SK-N-SH (cell line): ENCODE measurements around the gene CIC. TPM values are rescaled to one million over a fixed set of nuclear protein-coding genes. Genes with fewer than 3 reads are reported as not detected.

Experiments
- CTCF ChIA-PET: fragments of 300-600, 350-600 bp; formaldehyde crosslinking; extraction: SDS; loops from one replicate; lab custom pipeline; 2021; lab: Yijun Ruan, JAX
- POLR2A ChIA-PET: fragments of 350-600 bp; sonication (Branson Sonifier 250); formaldehyde crosslinking; extraction: SDS; loops from one replicate; lab custom pipeline; 2020; ENCODE audit warnings: antibody characterized with exemption, inconsistent platforms; lab: Yijun Ruan, JAX
- DNase-seq: peaks from one replicate; pipeline ENCODE4 v3.0.0; 2012
- H2AFZ ChIP-seq: fragments of 200-600 bp; sonication (generic); 2 replicates; pipeline ENCODE4 v1.8.1; 2016; ENCODE audit warnings: antibody characterized with exemption, mild to moderate bottlenecking, low read depth
- H3F3A ChIP-seq: fragments of 200-600 bp; sonication (generic); replicated peaks from 2 replicates; pipeline ENCODE3; 2016; ENCODE audit warnings: antibody characterized with exemption, mild to moderate bottlenecking; ENCODE audit not compliant: insufficient read depth
- H3K27ac ChIP-seq, 2 experiments: fragments of 200-500 bp in 1 of 2; fragments of 200-600 bp in 1 of 2; sonication (Bioruptor generic) in 1 of 2; sonication (generic), shearing (Covaris generic) in 1 of 2; 2 replicates each; pipeline versions ENCODE4 v1.5.1 to v1.6.1; 2014 to 2016; ENCODE audit warnings: low read depth in 2 of 2, inconsistent platforms in 1 of 2, low read length in 1 of 2, mild to moderate bottlenecking in 1 of 2, mixed read lengths in 1 of 2
- H3K27me3 ChIP-seq: fragments of 200-600 bp; sonication (generic), shearing (Covaris generic); 2 replicates; pipeline ENCODE4 v1.6.1; 2016; ENCODE audit warnings: mixed run types; ENCODE audit not compliant: insufficient read depth
- H3K36me3 ChIP-seq, 2 experiments: fragments of 200-500 bp in 1 of 2; fragments of 200-600 bp in 1 of 2; sonication (Bioruptor generic) in 1 of 2; sonication (generic) in 1 of 2; replicated peaks in 1 of 2; 2 replicates each; pipeline versions ENCODE3 to v1.5.1; 2014 to 2016; ENCODE audit warnings: low read length in 1 of 2, mild to moderate bottlenecking in 1 of 2; ENCODE audit not compliant: insufficient read depth in 2 of 2, control insufficient read depth in 1 of 2
- H3K4me1 ChIP-seq, 2 experiments: fragments of 200-500 bp in 1 of 2; fragments of 200-600 bp in 1 of 2; sonication (Bioruptor generic) in 1 of 2; sonication (generic), shearing (Covaris generic) in 1 of 2; 2 replicates each; pipeline versions ENCODE4 v1.5.1 to v1.6.1; 2014 to 2016; ENCODE audit warnings: low read depth in 1 of 2, low read length in 1 of 2, mixed run types in 1 of 2; ENCODE audit not compliant: insufficient read depth in 2 of 2, control insufficient read depth in 1 of 2
- H3K4me2 ChIP-seq: fragments of 200-600 bp; sonication (generic), shearing (Covaris generic); 2 replicates; pipeline ENCODE4 v1.6.1; 2017; ENCODE audit warnings: mixed run types
- H3K4me3 ChIP-seq, 2 experiments: fragments of 200-500 bp in 1 of 2; fragments of 200-600 bp in 1 of 2; sonication (Bioruptor generic) in 1 of 2; sonication (generic), shearing (Covaris generic) in 1 of 2; 2 replicates each; pipeline versions ENCODE4 v1.5.1 to v1.8.1; 2014 to 2016; ENCODE audit warnings: low read depth in 2 of 2, inconsistent platforms in 1 of 2, low read length in 1 of 2, mild to moderate bottlenecking in 1 of 2, mixed read lengths in 1 of 2, moderate library complexity in 1 of 2
- H3K79me2 ChIP-seq: fragments of 200-600 bp; sonication (generic); 2 replicates; pipeline ENCODE4 v1.8.1; 2017; ENCODE audit warnings: mild to moderate bottlenecking; ENCODE audit not compliant: insufficient read depth
- H3K9ac ChIP-seq: fragments of 200-600 bp; sonication (generic); 2 replicates; pipeline ENCODE4 v1.6.1; 2017; ENCODE audit warnings: mixed run types
- H3K9me2 ChIP-seq: fragments of 200-600 bp; sonication (generic); 2 replicates; pipeline ENCODE4 v1.6.1; 2017; ENCODE audit warnings: mixed run types
- H3K9me3 ChIP-seq: fragments of 200-600 bp; sonication (generic); 2 replicates; pipeline ENCODE4 v1.6.1; 2017; ENCODE audit warnings: mixed run types, mild to moderate bottlenecking, moderate library complexity
- H4K20me1 ChIP-seq: fragments of 200-600 bp; sonication (generic); 2 replicates; pipeline ENCODE4 v1.6.1; 2017; ENCODE audit warnings: mild to moderate bottlenecking, mixed run types; ENCODE audit not compliant: insufficient read depth
- CHD2 ChIP-seq: fragments of 150-350 bp; IDR thresholded peaks from 2 replicates; pipeline ENCODE4 v1.6.1; 2018; ENCODE audit warnings: low read length; ENCODE audit not compliant: partially characterized antibody
- CTCF ChIP-seq: fragments of 200-600 bp; sonication (generic); IDR thresholded peaks from 2 replicates; pipeline ENCODE4 v1.6.1; 2017; ENCODE audit warnings: antibody characterized with exemption, mild to moderate bottlenecking, moderate library complexity
- ELF1 ChIP-seq: IDR thresholded peaks from 2 replicates; pipeline ENCODE4 v1.4.0; 2012
- EP300 ChIP-seq, 2 experiments: IDR thresholded peaks; 2 replicates each; pipeline versions ENCODE4 v1.4.0 to v1.6.1; 2012; ENCODE audit warnings: borderline replicate concordance in 1 of 2, low read depth in 1 of 2, low read length in 1 of 2
- EZH2phosphoT487 ChIP-seq: fragments of 200-600 bp; sonication (generic); IDR thresholded peaks from 2 replicates; pipeline ENCODE4 v1.6.1; 2017; ENCODE audit warnings: low read depth, mixed run types, mild to moderate bottlenecking, antibody characterized with exemption, moderate library complexity, borderline replicate concordance
- FOSL2 ChIP-seq: IDR thresholded peaks from 2 replicates; pipeline ENCODE4 v1.4.0; 2012; ENCODE audit warnings: low read depth, mild to moderate bottlenecking, moderate library complexity, borderline replicate concordance
- FOXJ3 ChIP-seq: sonication (generic); formaldehyde crosslinking; IDR thresholded peaks from 2 replicates; pipeline ENCODE4 v1.5.1; 2020; ENCODE audit warnings: mild to moderate bottlenecking, missing genetic modification reagents
- FOXM1 ChIP-seq: IDR thresholded peaks from 2 replicates; pipeline ENCODE4 v1.4.0; 2012; ENCODE audit warnings: low read depth, mild to moderate bottlenecking
- GABPA ChIP-seq: IDR thresholded peaks from 2 replicates; pipeline ENCODE4 v1.4.0; 2012; ENCODE audit warnings: low read depth, mild to moderate bottlenecking
- MAX ChIP-seq: IDR thresholded peaks from 2 replicates; pipeline ENCODE4 v1.4.0; 2012; ENCODE audit warnings: low read depth
- MEF2A ChIP-seq: IDR thresholded peaks from 2 replicates; pipeline ENCODE4 v1.4.0; 2012; ENCODE audit warnings: low read depth, borderline replicate concordance
- MXI1 ChIP-seq: IDR thresholded peaks from 2 replicates; pipeline ENCODE4 v1.6.1; 2012; ENCODE audit warnings: mild to moderate bottlenecking, low read depth, low read length, improper control_type of control experiment
- PBX3 ChIP-seq: IDR thresholded peaks from 2 replicates; pipeline ENCODE4; 2012
- REST ChIP-seq: IDR thresholded peaks from 2 replicates; pipeline ENCODE4 v1.6.1; 2012; ENCODE audit warnings: mild to moderate bottlenecking, low read depth, low read length, moderate library complexity
- SIN3A ChIP-seq: IDR thresholded peaks from 2 replicates; pipeline ENCODE4 v1.6.1; 2012; ENCODE audit warnings: low read depth, mild to moderate bottlenecking, low read length, moderate library complexity, borderline replicate concordance
- SMC3 ChIP-seq: IDR thresholded peaks from 2 replicates; pipeline ENCODE4 v1.6.1; 2012; ENCODE audit warnings: low read depth, low read length, improper control_type of control experiment
- TCF12 ChIP-seq: IDR thresholded peaks from 2 replicates; pipeline ENCODE4 v1.4.0; 2012
- USF1 ChIP-seq: IDR thresholded peaks from 2 replicates; pipeline ENCODE4 v1.4.0; 2012; ENCODE audit warnings: low read depth, borderline replicate concordance
- USF2 ChIP-seq: fragments of 150-350 bp; IDR thresholded peaks from 2 replicates; pipeline ENCODE4 v1.6.1; 2017; ENCODE audit warnings: antibody characterized with exemption, low read length, low read depth, borderline replicate concordance
- ZBTB33 ChIP-seq: IDR thresholded peaks from 2 replicates; pipeline ENCODE4 v1.4.0; 2012; ENCODE audit warnings: low read depth, borderline replicate concordance
- WGBS: methylation state at CpG from one replicate; pipeline ENCODE4 v1.1.6; 2017; ENCODE audit warnings: low lambda C conversion rate; 5-methylcytosine and 5-hydroxymethylcytosine counted together
- polyA plus RNA-seq, 3 experiments: library from polyadenylated mRNA; depleted of rRNA; stranded (reverse); fragments of >200 nt; gene quantifications; 2 replicates each; pipeline ENCODE4 v1.2.3, GENCODE V29; 2012

The CIC gene
- polyA plus RNA-seq, 1 of the 3 experiments (the other 2 are of a cell fraction) = 16.9 TPM

- Histone ChIP-seq H4K20me1 (no peaks in the 10 kb centered on the region; the same call in 1 of the 2 replicates), H3K4me1 (peaks cover 9 to 28% of the 10 kb centered on the region in 2 experiments; a peak in 2 of 4 replicates), H3K9me2 (no peaks in the 10 kb centered on the region), H3K36me3 (peaks cover 0 to 13% of the 10 kb centered on the region in 2 experiments), H3K9me3 (no peaks in the 10 kb centered on the region), H3K79me2 (peaks cover 85% of the 10 kb centered on the region), H2AFZ (peak within 1 kb of the TSS; percentile 74; the same call in 1 of the 2 replicates), H3K4me2 (peak within 1 kb of the TSS; percentile 88), H3K27me3 (no peaks in the 10 kb centered on the region), H3K9ac (peak within 1 kb of the TSS; percentile 85), H3K4me3 (peak within 1 kb of the TSS; percentile 79), H3F3A (peaks cover 12% of the 10 kb centered on the region), H3K27ac (peak within 1 kb of the TSS; percentile 70 to 79)
- WGBS = 1% methylated on average over 48 of the region's 53 CpGs
- ChIA-PET POLR2A (interaction anchor here (1.0 to 1.6 kb wide), 3 partner anchors 9 to 19 kb away, joined by 3 to 7 read pairs (median 3); no protein-coding TSS in a partner anchor), CTCF (interaction anchor here (0.6 to 2.6 kb wide), 7 partner anchors 11 to 111 kb away, joined by 3 to 8 read pairs (median 3); no protein-coding TSS in a partner anchor)
- DNase-seq = peak; percentile 99
- TF ChIP-seq REST (no peak), SMC3 (no peak), USF2 (peak; percentile 67), FOXJ3 (CRISPR knock-in tag) (no peak), CTCF (no peak), CHD2 (no peak), ELF1 (no peak), MEF2A (no peak), EP300 (IDR thresholded peaks at IDR 0.05; ENCODE audit: borderline replicate concordance in 1 of 2, low read depth in 1 of 2, low read length in 1 of 2) (peak in 1 of 2 experiments; percentile 18; a peak in 1 of 4 replicates), SIN3A (no peak; the same call in 1 of the 2 replicates), TCF12 (no peak), EZH2phosphoT487 (no peak), GABPA (no peak), ZBTB33 (no peak), MXI1 (peak; percentile 95), USF1 (peak; percentile 90), MAX (peak; percentile 68), FOXM1 (no peak), PBX3 (no peak), FOSL2 (no peak)
Measured at GRCh38 chr19:42219812-42220750, 49.0 kb upstream of the CIC start, which contains the start of gene ZNF526. TSS of gene ZNF526 (plus strand) at chr19:42220312. CDS start at chr19:42224404, 4,092 bp downstream.
